HG02610 (cell line): ENCODE data around the gene MTFMT.
"Not testable (repeated sequence)": the region's sequence is repeated elsewhere in the genome, so short reads cannot be mapped to it uniquely, and the experiment has no call there.

Source experiments
- ATAC-seq: cut with Tn5 transposase; IDR thresholded peaks from one replicate; pipeline ENCODE4 v1.9.1; 2021; ENCODE audit warnings: mild to moderate bottlenecking, moderate library complexity; ENCODE audit not compliant: unreplicated experiment

Gene MTFMT

DNA sequence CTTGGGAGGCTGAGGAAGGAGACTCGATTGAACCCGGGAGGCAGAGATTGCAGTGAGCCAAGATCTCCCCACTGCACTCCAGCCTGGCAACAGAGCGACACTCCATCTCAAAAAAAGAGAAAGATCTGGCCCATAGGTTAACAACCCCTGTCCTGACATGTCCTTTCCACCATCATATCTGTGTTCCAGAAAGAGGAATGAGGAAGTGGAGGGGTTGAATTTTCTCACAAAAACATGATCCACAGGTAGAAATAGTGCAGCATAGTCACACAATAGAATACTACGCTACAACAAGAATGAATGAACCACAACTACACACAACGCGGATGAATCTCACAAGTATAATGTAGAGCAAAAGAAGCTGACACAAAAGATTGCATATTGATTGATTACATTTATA lies 11.0 kb upstream of the MTFMT start:
- ATAC-seq, result no peak

DNA sequence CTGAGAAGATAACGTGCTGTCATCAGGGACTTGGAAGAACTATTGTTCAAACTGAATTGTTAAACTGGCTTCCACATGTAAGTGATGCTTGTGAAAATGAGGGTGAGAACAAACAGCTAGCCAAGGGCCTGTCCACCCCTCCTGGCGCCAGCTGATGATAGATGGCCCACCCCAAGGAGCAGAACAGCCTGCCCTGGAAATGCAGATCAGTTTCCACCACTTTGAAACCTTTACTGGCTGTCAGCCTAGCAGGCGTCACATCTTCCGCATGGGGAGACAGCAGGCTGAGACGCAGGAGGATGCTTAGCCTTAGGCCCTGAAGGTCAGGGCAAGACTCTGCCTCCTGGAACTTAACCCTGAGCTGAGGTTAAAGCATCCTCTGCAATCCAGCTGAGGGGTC lies 9.4 kb upstream of the MTFMT start:
- ATAC-seq, result no peak

DNA sequence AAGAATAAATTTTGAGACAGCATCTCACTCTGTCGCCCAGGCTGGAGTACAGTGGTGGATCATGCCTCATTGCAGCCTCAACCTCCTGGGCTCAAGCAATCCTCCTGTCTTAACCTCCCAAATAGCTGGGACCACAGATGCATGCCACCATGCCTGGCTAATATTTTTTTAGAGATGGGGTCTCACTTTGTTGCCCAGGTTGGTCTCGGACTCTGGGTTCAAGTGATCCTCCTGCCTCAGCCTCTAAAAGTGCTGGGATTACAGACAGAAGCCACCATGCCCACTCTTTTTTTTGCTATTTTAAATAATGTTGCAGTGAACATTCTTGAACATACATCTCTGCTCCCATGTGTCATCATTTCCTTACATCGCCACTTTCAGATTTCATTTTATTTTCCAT lies 9.0 kb upstream of the MTFMT start:
- ATAC-seq, result no peak

DNA sequence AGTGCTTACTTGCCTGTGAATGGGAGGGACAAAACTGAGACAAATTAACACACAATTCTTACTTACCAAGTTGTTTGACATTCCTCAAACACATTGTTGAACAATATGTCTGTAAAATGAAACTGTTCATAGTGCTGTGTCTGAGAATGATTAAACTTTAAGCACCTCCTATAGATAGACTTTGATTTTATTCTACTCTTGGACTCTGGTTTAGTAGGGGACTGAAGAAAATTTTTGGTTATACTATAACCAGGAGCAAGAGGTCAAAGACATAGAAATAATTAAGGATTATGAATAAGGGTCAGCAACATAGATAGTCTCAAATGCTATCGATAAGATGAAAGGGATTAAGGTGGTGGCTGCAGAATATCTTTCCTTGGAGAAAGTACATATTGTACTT lies 7.9 kb upstream of the MTFMT start:
- no peak for ATAC-seq

DNA sequence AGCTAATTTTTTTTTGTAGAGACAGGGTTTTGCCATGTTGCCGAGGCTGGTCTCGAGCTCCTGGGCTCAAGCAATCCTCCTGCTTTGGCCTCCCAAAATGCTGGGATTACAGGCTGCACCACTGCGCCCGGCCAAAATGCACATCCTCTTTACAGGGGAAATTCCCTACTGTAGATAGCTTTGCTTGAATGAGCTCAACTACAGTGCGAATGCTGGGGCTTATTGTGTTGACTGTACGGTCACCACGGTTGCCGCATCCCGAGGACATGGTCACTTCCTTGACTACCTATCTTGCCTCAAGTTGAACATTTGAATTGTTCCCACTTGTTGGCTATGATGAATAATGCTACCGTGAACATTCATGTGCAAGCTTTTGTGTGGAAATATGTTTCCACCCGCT lies 5.3 kb upstream of the MTFMT start:
- no peak for ATAC-seq

DNA sequence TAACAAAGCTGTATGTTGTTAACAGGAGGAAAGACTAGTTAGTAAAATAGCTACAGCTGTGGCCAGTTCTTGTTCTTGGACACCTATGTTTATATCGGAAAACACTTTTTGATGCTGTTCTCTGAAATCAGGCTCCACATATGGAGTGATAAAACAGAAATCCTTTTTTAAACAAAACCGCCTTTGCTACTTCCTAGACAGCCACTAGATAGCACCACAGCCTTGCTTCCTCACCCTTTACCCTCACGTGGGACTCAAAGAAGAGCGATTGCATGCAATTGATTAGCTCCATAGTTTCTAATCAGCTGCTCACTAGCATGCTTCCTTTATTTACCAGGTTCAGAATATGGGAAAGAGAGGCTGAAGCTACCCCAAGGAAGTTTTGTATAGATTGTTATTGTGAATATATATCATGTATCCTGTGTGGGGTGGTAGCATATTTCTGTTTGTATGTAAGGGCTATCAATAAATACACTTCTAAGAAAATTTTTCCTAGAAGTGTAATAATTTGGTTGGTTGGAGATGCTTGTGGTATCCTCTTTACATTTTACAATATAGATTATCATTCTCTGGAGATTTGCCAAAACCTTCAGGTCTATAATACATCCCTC lies 4.3 kb upstream of the MTFMT start:
- no peak for ATAC-seq

DNA sequence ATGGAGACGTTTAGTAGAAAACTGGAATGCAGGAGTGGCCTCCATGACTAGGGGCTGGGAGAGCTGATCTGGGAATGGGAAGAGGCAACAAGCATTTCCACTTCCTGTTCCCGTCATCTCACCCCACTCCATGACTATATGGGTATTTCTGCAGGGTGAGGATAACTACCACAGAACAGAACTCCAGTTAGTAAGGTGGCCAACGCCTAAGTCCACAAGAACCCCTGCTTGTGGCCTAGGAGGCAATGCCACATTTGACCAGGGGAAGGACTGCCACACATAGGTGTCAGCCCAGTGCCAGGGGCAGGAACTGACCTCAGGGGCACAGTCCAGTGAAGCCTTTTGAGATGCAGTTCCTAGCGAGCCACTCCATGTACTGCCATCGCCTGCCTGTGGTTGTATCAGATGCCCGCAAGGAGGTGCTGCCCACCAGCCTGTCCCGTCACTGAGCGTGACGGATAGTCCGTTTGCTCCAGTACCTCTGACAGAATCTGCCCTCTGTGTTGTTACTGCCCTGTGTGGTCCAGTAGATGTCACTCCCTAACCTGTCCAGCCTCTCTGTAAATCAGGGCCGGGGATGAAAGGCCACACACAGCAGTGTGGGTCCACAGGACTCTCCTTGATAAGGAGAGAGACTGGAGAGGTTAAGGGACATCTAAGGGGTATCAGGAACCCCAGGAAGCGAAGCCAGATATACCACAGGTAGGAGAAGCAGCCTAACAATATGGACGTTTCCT lies 3.5 kb upstream of the MTFMT start:
- no peak for ATAC-seq

DNA sequence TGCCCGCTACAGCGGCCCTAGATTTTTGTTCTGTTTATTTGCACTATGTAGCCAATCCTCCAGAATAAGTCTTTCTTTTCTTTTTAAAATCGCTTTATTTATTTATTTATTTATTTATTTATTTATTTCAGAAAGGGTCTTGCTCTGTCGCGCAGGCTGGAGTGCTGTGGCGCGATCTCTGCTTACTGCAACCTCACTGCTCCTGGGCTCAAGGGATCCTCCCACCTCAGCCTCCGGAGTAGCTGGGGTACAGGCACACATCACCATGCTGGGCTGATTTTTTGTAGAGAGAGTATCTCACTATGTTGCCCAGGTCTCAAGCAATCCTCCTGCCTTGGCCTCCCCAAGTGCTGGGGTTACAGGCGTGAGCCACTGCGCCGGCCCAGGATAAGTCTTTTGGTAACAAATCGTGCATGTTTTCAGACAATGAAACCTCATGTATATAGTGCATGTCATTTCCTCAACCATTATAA lies 333 bp upstream of the MTFMT start:
- no peak for ATAC-seq

DNA sequence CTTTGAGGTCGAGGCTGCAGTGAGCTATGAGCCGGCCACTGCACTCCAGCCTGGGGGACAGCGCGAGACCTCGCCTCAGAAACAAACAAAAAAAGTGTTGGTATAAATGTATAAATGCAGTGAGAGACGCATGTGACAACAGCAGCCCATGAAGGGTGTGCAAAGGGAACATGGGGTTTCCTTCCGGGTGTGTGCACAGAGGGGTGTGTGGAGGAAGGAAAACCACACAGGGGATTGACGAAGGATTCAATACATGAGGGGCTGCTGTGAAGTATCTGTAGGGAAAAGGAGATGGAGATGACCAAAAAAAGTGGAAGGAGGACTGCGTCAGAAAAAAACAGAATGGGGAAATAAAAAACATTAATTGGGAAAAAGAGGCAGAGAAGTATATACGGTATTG lies 1.1 kb downstream of the MTFMT start:
- ATAC-seq, result no peak

DNA sequence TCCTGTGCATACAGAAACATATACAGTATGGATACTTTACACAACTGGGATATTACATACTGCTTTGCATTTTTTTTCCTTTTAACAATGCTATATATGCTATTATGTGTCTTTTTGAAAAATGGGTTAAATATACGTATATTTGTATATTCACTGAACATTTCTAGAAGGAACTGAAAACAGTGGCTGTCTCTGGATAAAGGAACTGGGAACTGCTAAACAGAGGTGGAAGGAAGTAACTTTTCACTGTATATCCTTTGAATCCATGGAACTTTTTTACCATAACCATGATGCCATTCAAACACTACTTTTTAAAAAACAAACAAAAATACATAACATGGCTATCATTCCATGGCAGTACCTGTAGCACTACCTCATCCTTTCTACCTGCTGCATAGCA lies 1.8 kb downstream of the MTFMT start:
- no peak for ATAC-seq

DNA sequence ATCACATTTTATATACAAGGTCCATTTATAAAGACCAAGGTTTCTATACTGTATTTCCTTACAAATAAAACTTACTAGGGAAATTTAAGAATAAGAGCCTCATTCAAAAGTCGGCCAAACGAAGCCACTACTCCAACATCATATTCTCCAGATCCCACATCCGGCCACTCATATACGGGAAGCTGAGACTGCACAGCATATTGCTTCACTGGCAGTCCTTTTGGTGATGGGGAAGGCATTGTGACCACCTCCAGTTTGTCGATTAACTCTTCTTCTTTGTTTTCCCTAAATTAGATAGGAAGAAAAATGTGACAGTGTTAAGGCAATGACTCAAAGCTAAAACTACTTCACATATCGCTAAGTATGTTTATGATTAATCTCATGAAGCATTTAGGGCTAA lies 2.7 kb downstream of the MTFMT start:
- no peak for ATAC-seq

DNA sequence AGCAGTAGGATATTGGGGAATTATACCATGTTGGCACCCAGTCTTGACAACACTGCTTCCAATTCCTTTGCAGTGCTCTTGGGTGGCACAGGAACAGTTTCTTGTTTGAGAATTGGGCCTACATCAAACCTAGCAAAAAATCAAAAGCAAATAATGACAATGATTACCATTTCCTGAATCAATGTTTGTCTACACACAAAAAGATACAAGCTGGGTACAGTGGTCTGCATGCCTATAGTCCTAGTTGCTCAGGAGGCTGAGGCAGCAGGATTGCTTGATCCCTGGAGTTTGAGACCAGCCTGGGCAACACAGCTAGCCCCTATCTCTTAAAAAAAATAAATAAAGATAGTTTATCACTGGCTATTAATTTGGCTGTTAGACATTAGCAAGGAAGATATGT lies 8.0 kb downstream of the MTFMT start:
- no peak for ATAC-seq

DNA sequence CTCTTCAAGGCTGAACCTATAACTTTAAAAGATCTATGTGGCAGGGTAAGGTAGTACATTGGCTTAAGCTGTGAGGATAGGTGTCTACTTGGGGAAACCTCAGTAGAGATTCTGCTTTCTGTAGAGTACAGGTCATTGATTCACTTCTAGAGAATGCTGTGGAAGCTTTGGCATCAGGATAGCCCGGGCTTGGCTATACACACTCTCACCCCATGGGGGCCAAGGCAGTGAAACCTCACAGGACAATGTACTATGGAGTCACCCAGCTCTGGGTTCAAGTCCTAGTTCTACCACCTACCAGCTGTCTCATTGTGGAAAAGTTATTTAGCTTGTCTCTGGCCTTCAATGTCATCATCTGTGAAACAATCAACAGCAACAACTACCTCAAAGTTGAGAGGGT lies 9.0 kb downstream of the MTFMT start:
- ATAC-seq, result no peak

DNA sequence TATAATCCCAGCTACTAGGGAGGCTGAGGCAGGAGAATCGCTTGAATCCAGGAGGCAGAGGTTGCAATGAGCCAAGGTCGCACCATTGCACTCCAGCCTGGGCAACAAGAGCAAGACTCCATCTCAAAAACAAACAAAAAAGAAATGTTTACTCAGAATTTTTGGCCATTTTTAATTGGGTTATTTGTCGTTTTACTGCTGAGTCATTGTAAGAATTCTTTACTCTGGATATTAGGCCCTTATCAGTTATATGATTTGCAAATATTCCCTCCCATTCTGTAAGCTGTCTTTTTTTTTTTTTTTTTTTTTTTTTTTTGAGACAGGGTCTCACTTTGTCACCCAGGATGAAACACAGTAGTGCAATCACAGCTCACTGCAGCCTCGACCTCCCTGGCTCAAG lies 18.2 kb downstream of the MTFMT start:
- not testable (repeated sequence) for ATAC-seq

DNA sequence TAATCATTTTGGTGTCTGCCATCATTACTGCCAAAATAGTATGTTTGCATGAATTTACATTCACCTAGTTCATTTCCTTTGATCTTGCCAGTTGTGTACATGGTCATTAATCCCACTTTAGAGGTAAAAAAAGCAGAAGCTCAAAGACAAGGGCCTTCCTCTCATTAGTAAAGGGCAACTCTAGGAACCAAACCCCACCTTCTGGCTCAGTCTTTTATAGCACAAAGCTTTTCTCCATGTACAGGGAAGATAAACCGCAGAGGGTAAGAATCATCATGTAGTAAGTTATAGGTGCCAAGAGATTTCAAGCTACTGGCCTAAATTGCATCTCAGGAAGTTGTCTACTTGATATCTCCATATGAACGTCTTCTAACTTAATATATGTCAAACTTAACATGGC lies 20.5 kb downstream of the MTFMT start:
- ATAC-seq, result no peak

DNA sequence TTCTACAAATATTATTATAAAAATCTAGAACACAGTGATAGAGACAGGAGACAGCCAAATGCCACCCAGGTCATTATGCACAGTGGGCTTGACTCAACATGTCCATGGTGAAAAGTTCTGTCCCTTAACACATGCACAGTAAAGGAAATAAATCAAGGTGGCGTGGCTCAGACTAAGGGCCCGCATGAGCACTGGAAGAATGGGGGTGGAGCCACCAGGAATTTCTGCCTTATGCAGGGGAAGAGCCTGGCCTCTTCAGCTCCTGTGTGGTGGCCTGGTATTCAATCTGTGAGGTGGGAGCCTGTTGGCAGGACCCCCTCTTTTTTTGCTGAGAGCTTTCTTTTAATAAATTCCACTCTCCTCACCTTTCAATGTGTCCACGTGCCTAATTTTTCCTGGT lies 22.6 kb downstream of the MTFMT start:
- no peak for ATAC-seq

DNA sequence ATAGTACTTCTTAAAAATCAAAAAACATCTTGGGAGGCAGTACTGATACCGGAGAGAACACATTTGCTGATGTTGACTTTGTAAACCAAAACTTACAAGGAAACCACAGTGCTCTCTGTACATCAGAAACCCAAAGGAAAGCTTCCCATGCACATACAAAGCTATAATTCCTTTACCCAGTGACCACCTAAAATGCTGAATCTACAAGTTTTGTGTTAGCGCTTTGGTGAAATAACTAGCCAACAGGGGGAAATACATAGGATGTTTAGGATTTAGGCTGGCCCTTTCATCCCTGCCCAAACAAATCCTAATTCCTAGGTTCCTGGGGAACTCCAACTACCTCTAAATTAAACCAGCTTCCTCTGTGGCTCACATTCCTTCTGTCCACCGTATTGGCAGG lies 24.4 kb downstream of the MTFMT start:
- no peak for ATAC-seq

DNA sequence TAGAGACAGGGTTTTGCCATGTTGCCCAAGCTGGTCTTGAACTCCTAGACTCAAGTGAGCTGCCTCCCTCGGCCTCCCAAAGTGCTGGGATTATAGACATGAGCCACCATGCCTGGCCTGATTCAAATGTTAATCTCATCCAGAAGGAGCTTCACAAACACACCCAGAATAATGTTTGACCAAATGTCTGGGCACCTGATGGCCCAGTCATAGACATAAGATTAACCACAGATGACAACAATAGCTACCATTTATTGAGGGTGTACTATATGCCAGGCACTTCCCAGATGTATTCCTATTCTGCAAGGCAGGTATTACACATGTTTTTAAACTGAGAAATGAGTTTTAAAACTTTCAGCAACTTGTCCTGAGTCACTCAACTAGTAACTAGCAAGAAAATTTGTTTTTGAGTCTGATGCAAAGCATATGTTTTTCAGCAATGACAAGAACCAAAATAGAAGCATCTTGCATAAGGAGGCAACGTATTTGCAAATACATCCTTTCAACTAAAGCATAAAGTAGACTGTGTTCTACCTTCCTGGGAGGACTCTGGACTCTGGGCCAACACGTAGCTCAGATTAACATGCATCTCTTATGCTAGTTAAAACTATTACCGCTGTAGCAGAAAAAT lies 31.6 kb downstream of the MTFMT start:
- ATAC-seq, result no peak

DNA sequence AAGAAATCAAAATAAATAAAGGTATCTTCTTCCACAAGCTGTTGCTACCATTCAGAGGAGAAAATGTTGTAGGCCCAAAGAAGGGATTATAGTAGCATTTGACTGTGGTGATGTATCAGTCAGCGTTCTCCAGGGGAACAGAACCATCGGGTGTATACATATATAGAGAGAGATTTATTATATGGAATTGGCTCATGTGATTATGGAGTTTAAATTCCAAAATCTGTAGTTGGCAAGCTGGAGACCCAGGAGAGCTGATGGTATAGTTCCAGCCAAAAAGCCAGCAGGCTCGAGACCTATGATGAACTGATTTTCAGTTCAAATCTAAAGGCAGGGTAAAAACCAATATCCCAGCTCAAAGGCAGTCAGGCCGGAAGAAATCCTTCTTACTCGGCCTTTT lies 32.4 kb downstream of the MTFMT start:
- ATAC-seq, result no peak

DNA sequence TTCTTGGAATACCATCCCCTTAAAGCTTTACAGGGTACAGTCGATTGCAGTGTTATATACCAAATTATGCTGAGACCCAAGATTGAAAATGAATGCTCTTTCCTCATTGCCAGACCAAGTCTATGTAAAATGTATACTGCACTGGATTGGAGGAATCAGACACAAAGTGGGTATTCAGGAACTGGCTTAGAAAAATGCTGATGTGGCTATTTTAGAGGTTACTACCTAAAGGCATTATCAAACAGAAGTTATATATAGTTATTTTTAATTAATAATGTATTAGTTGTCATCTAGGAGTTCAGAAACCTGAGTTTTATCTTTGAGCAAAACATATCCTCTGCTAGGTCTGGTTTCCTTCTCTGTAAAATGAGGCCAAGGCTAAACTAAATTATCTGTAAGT lies 36.1 kb downstream of the MTFMT start:
- ATAC-seq, result no peak

DNA sequence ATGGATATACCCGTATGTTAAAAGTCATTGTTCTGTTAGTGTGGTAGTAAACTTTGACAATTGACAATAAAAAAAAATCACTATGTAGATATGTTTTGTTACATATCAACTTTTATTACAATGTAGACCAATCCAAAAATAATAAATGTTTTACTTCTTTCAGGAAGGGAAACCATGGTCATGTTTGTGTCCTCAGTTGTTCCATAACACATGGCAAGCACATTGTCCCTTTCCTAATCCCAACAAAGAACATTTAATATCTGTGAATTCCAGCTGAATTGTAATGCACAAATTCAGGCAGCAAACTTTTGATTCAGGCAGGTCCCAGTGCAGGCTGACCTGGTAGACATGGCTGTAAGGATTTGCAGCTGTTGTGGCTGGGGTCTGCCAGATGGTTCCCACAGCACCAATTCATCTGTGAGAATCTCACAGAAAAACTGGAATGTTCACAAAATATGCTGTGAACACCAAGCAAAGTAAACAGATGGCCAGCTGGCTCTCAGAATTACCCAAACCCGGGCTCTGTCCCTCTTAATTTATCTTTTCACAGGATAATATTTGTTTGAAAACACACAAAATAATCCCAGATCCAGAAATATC lies 37.8 kb downstream of the MTFMT start:
- no peak for ATAC-seq

DNA sequence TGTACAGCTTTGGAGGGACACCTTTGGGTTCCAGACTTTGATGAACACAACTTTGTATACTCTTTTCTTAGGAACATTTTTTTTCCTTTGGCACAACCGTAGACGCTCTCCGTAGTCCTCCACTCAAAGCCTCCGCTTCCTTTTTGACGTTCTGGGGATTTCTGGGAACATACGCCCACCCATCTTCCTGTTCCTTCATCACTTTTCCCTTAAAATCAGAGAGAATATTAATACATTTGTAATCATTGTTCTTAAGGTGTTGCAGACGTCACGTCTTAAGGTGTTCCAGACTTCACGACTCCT lies 39.3 kb downstream of the MTFMT start:
- ATAC-seq, result no peak
